IMR-90 (cell line): Measurements from ENCODE around the gene ZDHHC4. TPM values are rescaled to one million over a fixed set of nuclear protein-coding genes. Genes with fewer than 3 reads are reported as not detected.

ENCODE experiments used
- ATAC-seq: fragments of 200-7000 bp; cut with Tn5 transposase; 2 replicates; pipeline ENCODE4 v1.9.1; 2020; ENCODE audit warnings: low read depth, mild to moderate bottlenecking, moderate library complexity
- BruUV-seq: library from RNA; stranded (reverse); fragments of 400-500 nt; replicated peaks from 2 replicates; lab custom pipeline; 2021; lab: Mats Ljungman, UMichigan
- CTCF ChIA-PET: fragments of 300-600 bp; formaldehyde crosslinking; extraction: SDS; loops from one replicate; lab custom pipeline; 2021; ENCODE audit warnings: antibody characterized with exemption; lab: Yijun Ruan, JAX
- POLR2A ChIA-PET: fragments of 300-600 bp; sonication (Branson Sonifier 250); formaldehyde crosslinking; loops from one replicate; lab custom pipeline; 2022; ENCODE audit warnings: antibody characterized with exemption; ENCODE audit not compliant: unreplicated experiment; lab: Charles Lee
- DNase-seq: peaks from one replicate; pipeline ENCODE4 v3.0.0; 2013
- H2AFZ ChIP-seq: replicated peaks from 2 replicates; pipeline ENCODE3; 2013; ENCODE audit warnings: low read length, mild to moderate bottlenecking; ENCODE audit not compliant: poor library complexity
- H2AK5ac ChIP-seq: 2 replicates; pipeline ENCODE4 v1.6.1; 2013; ENCODE audit warnings: low read depth, low read length, inconsistent platforms
- H2AK9ac ChIP-seq: replicated peaks from 2 replicates; pipeline ENCODE3; 2013; ENCODE audit warnings: mild to moderate bottlenecking, low read depth, low read length, moderate library complexity; ENCODE audit not compliant: poor library complexity
- H2BK120ac ChIP-seq: 2 replicates; pipeline ENCODE4 v1.6.1; 2013; ENCODE audit warnings: low read depth, low read length, inconsistent platforms
- H2BK15ac ChIP-seq: 3 replicates; pipeline ENCODE4 v1.6.1; 2013; ENCODE audit warnings: low read depth, low read length, inconsistent platforms
- H2BK20ac ChIP-seq: 2 replicates; pipeline ENCODE4 v1.6.1; 2013; ENCODE audit warnings: low read depth, mild to moderate bottlenecking, inconsistent platforms, low read length, moderate library complexity
- H2BK5ac ChIP-seq: 2 replicates; pipeline ENCODE4 v1.6.1; 2013; ENCODE audit warnings: mild to moderate bottlenecking, low read depth, low read length, inconsistent platforms; ENCODE audit not compliant: poor library complexity, severe bottlenecking
- H3K14ac ChIP-seq: replicated peaks from 2 replicates; pipeline ENCODE4 v1.6.1; 2013; ENCODE audit warnings: low read depth, low read length, inconsistent platforms
- H3K18ac ChIP-seq: 2 replicates; pipeline ENCODE4 v1.6.1; 2013; ENCODE audit warnings: low read depth, low read length, control low read depth
- H3K23ac ChIP-seq: 2 replicates; pipeline ENCODE4 v1.6.1; 2013; ENCODE audit warnings: low read depth, low read length, inconsistent platforms
- H3K27ac ChIP-seq: 2 replicates; pipeline ENCODE4 v1.5.1; 2013; ENCODE audit warnings: mild to moderate bottlenecking, control low read depth, low read length; ENCODE audit not compliant: insufficient read depth
- H3K27me3 ChIP-seq: 2 replicates; pipeline ENCODE4 v1.6.1; 2013; ENCODE audit warnings: low read length; ENCODE audit not compliant: control insufficient read depth, insufficient read depth
- H3K36me3 ChIP-seq: 2 replicates; pipeline ENCODE4 v1.6.1; 2013; ENCODE audit warnings: low read length, mixed read lengths; ENCODE audit not compliant: control insufficient read depth, insufficient read depth
- H3K4ac ChIP-seq: 2 replicates; pipeline ENCODE4 v1.6.1; 2013; ENCODE audit warnings: low read depth, low read length, inconsistent platforms
- H3K4me1 ChIP-seq: 2 replicates; pipeline ENCODE4 v1.6.1; 2013; ENCODE audit warnings: low read length, mixed read lengths; ENCODE audit not compliant: control insufficient read depth, insufficient read depth
- H3K4me2 ChIP-seq: 2 replicates; pipeline ENCODE4 v1.6.1; 2013; ENCODE audit warnings: low read depth, mild to moderate bottlenecking, control low read depth, low read length, moderate library complexity
- H3K4me3 ChIP-seq: 2 replicates; pipeline ENCODE4 v1.5.1; 2013; ENCODE audit warnings: low read depth, mild to moderate bottlenecking, control low read depth, low read length, moderate library complexity; ENCODE audit not compliant: insufficient read depth
- H3K56ac ChIP-seq: 2 replicates; pipeline ENCODE4 v1.6.1; 2013; ENCODE audit warnings: low read length, inconsistent platforms; ENCODE audit not compliant: insufficient read depth; ENCODE audit errors: extremely low read depth
- H3K79me1 ChIP-seq, 2 experiments: 2 replicates each; pipeline ENCODE4 v1.6.1; 2013; ENCODE audit warnings: low read length in 2 of 2, inconsistent platforms in 1 of 2, low read depth in 1 of 2
- H3K9ac ChIP-seq: 2 replicates; pipeline ENCODE4 v1.6.1; 2013; ENCODE audit warnings: low read depth, low read length, control low read depth
- H3K9me1 ChIP-seq: 2 replicates; pipeline ENCODE4 v1.6.1; 2013; ENCODE audit warnings: low read length, inconsistent platforms; ENCODE audit not compliant: insufficient read depth
- H3K9me3 ChIP-seq: 2 replicates; pipeline ENCODE4 v1.6.1; 2013; ENCODE audit warnings: low read length; ENCODE audit not compliant: control insufficient read depth, insufficient read depth
- H4K20me1 ChIP-seq: 2 replicates; pipeline ENCODE4 v1.6.1; 2013; ENCODE audit warnings: low read length, inconsistent platforms; ENCODE audit not compliant: insufficient read depth
- H4K5ac ChIP-seq: 2 replicates; pipeline ENCODE4 v1.6.1; 2013; ENCODE audit warnings: mild to moderate bottlenecking, low read depth, low read length, control low read depth
- H4K8ac ChIP-seq, 2 experiments: 2 replicates each; pipeline ENCODE4 v1.6.1; 2013; ENCODE audit warnings: low read depth in 2 of 2, low read length in 2 of 2, control low read depth in 1 of 2, inconsistent platforms in 1 of 2
- H4K91ac ChIP-seq: 2 replicates; pipeline ENCODE4 v1.6.1; 2013; ENCODE audit warnings: low read depth, low read length, inconsistent platforms; ENCODE audit not compliant: insufficient read depth
- CHD1 ChIP-seq: IDR thresholded peaks from 2 replicates; pipeline ENCODE4 v1.6.1; 2012; ENCODE audit warnings: low read depth, low read length, improper control_type of control experiment
- CTCF ChIP-seq: conservative IDR thresholded peaks from 2 replicates; pipeline ENCODE4 v1.5.1; 2012; ENCODE audit warnings: mild to moderate bottlenecking, low read depth, low read length, improper control_type of control experiment
- FOS ChIP-seq: fragments of 150-350 bp; IDR thresholded peaks from 2 replicates; pipeline ENCODE4 v1.6.1; 2016; ENCODE audit warnings: low read depth, low read length
- MAZ ChIP-seq: IDR thresholded peaks from 2 replicates; pipeline ENCODE4 v1.6.1; 2012; ENCODE audit warnings: low read depth, mild to moderate bottlenecking, low read length, improper control_type of control experiment, moderate library complexity, borderline replicate concordance
- MXI1 ChIP-seq: IDR thresholded peaks from 2 replicates; pipeline ENCODE4 v1.6.1; 2012; ENCODE audit warnings: low read depth, mild to moderate bottlenecking, low read length, moderate library complexity, borderline replicate concordance
- RCOR1 ChIP-seq: IDR thresholded peaks from 2 replicates; pipeline ENCODE4 v1.6.1; 2012; ENCODE audit warnings: mild to moderate bottlenecking, low read length, improper control_type of control experiment; ENCODE audit not compliant: insufficient replicate concordance
- USF2 ChIP-seq: fragments of 150-350 bp; IDR thresholded peaks from 2 replicates; pipeline ENCODE4 v1.6.1; 2017; ENCODE audit warnings: mild to moderate bottlenecking, antibody characterized with exemption, low read length, low read depth
- WGBS, 2 experiments: methylation state at CpG; one replicate each; pipeline versions ENCODE4 v1.1.5 to v1.1.7; 2013; ENCODE audit warnings: missing lambda C conversion rate in 2 of 2; ENCODE audit not compliant: insufficient read length in 1 of 2; ENCODE audit errors: extremely low coverage in 2 of 2; 5-methylcytosine and 5-hydroxymethylcytosine counted together
- dilution Hi-C: fragments of 300-500 bp; cut with HindIII; formaldehyde crosslinking; loops from one replicate; pipeline ENCODE4 v1.14.3; 2018; ENCODE audit warnings: low sequenced_read_pairs; ENCODE audit not compliant: unreplicated experiment
- in situ Hi-C: fragments of 300-500 bp; cut with MboI; formaldehyde crosslinking; loops from 3 replicates; pipeline ENCODE4 v1.14.3; 2019; ENCODE audit warnings: low sequenced_read_pairs, inconsistent platforms, mixed read lengths
- intact Hi-C: fragments of 100-400 bp; cut with micrococcal nuclease; formaldehyde crosslinking; loops from 2 replicates; pipeline ENCODE4 v1.10.0; 2022
- polyA plus RNA-seq, 3 experiments: library from polyadenylated mRNA; depleted of rRNA; stranded (reverse); fragments of >200 nt; gene quantifications; 2 replicates each; pipeline ENCODE4 v1.2.3, GENCODE V29; 2012; ENCODE audit warnings: low replicate concordance in 1 of 3
- total RNA-seq: library from RNA; depleted of rRNA; stranded (reverse); fragments of >200 nt; gene quantifications from 2 replicates; pipeline ENCODE4 v1.2.3, GENCODE V29; 2012

ZDHHC4 gene
- total and polyA plus RNA-seq, 2 of the 4 experiments (the other 2 are of a cell fraction) = 43.9 to 58.3 TPM

- peak overlapping the region; percentile 13 for H2AK9ac ChIP-seq
- H4K8ac ChIP-seq = no peak overlapping the region
- no peak overlapping the region for H3K9ac ChIP-seq
- intact Hi-C loops (no loop called here), dilution Hi-C loops (no loop called here), in situ Hi-C loops (no loop called here)
- H2AFZ ChIP-seq = peak overlapping the region; percentile 56
- no CpG with 5 or more reads among the region's 15 CpGs for WGBS, 2 experiments
- no peak for DNase-seq
- peaks cover 16% of the 10 kb centered on the region for H3K36me3 ChIP-seq
- POLR2A ChIA-PET = no interaction called here
- BruUV-seq = no TSS peak
- H3K4me3 ChIP-seq = no peak overlapping the region
- no peak overlapping the region for H3K23ac ChIP-seq
- H3K9me1 ChIP-seq = no peaks in the 10 kb centered on the region
- H3K79me1 ChIP-seq = no peaks in the 10 kb centered on the region
- no peak for TF ChIP-seq FOS
- no peak for TF ChIP-seq CTCF
- no peak for TF ChIP-seq RCOR1
- TF ChIP-seq CHD1 = no peak
- TF ChIP-seq MAZ = no peak
- no peak for TF ChIP-seq MXI1
- TF ChIP-seq USF2 = no peak
- no peak overlapping the region for H2BK120ac ChIP-seq
- no peaks in the 10 kb centered on the region for H4K20me1 ChIP-seq
- no peak overlapping the region for H3K14ac ChIP-seq
- CTCF ChIA-PET = no interaction called here
- H3K27ac ChIP-seq = no peak overlapping the region
- ATAC-seq = no peak
- no peak overlapping the region for H3K18ac ChIP-seq
- no peak overlapping the region for H2AK5ac ChIP-seq
- no peaks in the 10 kb centered on the region for H3K4me1 ChIP-seq
- no peak overlapping the region for H4K91ac ChIP-seq
- no peak overlapping the region for H3K4me2 ChIP-seq
- H3K27me3 ChIP-seq = no peaks in the 10 kb centered on the region
- H3K56ac ChIP-seq = no peak overlapping the region
- H3K4ac ChIP-seq = no peak overlapping the region
- no peak overlapping the region for H2BK20ac ChIP-seq
- no peak overlapping the region for H4K5ac ChIP-seq
- H3K9me3 ChIP-seq = no peaks in the 10 kb centered on the region
- no peak overlapping the region for H2BK5ac ChIP-seq
- H2BK15ac ChIP-seq = no peak overlapping the region
These were observed 46.5 kb downstream of the ZDHHC4 start for GRCh38 chr7:6623589-6624245.
